ENCODE data around the gene KIFBP.
"Not testable (repeated sequence)": the region's sequence is repeated elsewhere in the genome, so short reads cannot be mapped to it uniquely, and the experiment has no call there.

The KIFBP gene

DNA sequence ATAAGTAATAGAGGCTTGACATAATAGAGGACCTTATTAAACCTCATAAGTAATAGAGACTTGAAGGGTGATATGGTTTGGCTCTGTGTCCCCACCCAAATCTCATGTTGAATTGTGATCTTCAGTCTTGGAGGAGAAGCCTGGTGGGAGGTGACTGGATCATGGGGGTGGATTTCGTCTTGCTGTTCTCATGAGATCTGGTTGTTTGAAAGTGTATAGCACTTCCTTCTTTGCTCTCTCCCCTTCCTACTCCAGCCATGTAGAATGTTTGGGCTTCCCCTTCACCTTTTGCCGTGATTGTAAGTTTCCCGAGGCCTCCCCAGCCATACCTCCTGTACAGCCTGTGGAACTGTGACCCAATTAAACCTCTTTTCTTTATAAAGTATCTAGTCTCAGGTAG, 8.6 kb downstream of the KIFBP start:
- DNase-seq (ENCODE audit: low spot score): no peak

DNA sequence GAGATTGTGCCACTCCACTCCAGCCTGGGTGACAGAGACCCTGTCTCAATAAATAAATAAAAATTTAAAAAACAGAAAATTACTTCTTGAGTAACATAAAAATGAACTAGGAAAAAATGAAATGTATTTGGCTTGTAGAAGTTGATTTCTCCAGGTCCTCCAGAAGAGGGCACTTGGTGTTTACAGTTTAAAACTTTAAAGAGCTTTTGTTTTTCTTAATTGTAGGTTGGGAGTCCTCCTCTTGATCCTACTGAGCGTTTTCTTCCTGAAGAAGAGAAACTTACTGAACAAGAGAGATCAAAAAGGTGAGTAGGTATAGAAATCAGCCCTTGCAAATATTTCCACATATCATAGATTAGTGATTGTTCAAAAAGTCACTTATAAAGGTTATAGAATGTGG, 16.2 kb downstream of the KIFBP start:
- peak; percentile 44 for DNase-seq (ENCODE audit: low spot score)

DNA sequence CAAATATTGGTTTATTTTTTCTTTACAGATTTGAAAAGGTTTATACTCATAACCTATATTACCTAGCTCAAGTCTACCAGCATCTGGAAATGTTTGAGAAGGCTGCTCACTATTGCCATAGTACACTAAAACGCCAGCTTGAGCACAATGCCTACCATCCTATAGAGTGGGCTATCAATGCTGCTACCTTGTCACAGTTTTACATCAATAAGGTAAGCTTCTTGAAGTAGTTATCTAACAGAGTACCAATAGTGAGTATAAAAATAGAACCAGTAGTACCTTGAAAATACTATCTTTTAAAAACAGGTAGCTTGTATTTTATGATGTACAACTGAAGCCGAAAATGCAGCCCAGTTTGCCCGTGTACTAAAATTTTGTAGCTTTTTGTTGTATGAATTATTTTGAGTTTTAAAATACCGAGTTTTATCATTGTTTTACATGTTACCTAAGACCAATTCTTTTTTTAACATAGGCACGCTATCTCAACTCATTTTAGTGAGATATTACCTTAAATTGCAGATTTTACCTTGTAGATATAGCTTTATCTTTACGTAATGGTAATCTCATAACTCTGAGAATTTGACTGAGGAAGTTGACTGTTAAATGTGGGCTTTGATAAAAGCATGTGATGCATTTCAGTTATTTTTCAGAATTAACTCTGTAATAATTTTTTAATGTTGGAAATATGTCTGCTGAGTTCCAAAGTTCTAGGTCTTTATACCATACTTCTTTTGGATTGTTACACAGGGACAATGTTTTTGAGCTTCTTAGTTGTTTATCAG, 17.3 kb downstream of the KIFBP start:
- DNase-seq (ENCODE audit: low spot score): no peak

DNA sequence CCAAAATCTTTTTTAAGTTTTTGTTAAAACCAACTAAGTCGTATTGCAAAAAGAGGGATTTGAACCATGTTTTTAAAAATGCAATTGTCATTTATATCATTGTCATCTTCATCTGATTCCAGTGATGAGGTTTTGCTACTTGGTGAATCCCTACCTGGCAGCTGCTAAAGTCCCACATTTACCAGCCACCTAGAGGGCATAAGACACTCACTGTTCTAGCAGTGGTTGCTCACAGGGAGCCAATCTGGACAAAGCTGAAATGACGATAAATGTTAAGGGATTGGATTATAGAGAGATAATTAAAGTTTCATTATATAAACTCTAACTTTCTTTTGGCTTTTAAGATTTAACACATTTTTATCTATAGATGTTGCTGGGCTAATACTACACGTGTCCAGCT, 18.7 kb downstream of the KIFBP start:
- no peak for DNase-seq (ENCODE audit: low spot score)

DNA sequence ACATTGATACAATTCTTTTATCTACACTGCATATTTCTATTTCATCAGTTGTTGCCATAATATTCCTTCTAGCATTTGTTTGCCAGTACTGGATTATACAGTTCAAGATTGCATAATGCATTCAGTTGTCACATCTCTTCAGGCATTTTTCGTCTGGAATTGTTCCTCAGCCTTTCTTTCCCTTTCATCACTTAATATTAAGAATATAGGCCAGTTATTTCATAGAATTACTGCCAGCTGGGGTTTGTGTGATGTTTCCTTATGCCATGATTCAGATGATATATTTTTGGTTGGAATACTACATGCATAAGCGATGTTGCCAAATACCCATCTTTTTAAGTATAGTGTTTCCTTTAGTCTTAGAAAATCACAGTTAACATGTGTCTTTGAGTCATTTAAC, 20.8 kb downstream of the KIFBP start:
- peak; percentile 25 for DNase-seq (ENCODE audit: low spot score)

DNA sequence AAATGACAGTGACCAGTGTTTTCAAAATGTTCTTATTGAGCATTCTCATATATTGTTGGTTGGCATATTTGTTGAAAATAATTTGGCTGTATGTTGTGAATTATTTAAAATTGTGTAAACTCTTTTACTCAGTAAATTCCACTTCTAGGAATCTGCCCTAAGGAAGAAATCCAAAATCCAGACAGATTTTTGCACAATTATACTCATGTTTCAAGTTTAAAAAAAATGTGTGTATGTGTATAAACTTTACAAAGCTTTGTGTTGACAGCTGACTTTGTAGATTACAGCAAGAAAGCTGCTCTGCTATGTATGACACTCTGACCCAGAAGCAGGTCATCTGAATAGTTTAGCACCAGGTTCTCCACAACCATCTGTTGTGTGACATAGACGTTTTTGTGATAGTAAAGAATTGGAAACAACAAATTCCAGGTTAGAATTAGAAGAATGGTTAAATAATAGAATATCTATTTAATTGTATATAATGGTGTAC, 21.6 kb downstream of the KIFBP start:
- DNase-seq (ENCODE audit: low spot score): no peak

DNA sequence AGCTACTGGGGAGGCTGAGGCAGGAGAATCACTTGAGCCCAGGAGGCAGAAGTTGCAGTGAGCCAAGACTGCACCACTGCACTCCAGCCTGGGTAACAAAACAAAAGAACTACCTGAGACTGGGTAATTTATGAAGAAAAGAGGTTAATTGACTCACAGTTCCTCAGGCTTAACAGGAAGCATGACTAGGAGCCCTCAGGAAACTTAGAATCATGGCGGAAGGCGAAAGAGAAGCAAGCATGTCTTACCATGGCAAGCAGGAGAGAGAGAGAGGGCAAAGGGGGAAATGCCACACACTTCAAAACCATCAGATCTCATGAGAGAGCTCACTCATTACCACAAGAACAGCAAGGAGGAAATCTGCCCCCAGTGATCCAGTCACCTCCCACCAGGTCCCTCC, 24.2 kb downstream of the KIFBP start:
- DNase-seq (ENCODE audit: low spot score): not testable (repeated sequence)

DNA sequence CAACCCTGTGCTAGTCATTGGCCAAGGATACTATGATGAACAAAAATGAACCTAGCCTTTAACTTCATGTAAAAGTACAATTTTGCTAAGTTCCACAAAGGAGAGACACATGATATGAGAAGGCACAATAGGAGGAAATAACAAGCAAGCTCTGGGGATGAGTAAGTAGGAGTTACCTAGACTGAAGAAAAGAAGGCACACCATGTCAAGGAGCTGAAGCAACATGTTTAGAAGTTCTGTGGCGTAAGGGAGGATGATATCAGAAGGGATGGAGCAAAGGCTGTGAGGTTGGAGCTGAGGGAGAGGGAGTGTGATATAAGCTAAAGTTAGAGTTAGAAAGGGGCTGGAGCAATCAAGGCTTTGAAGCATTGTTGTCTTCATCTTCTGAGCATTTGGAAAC, 25.6 kb downstream of the KIFBP start:
- no peak for DNase-seq (ENCODE audit: low spot score)

GRCh38 chr10:69018613-69019012, 30.0 kb downstream of the KIFBP start:
- DNase-seq (ENCODE audit: low spot score): no peak

GRCh38 chr10:69022611-69023010, 34.0 kb downstream of the KIFBP start:
- no peak for DNase-seq (ENCODE audit: low spot score)

DNA sequence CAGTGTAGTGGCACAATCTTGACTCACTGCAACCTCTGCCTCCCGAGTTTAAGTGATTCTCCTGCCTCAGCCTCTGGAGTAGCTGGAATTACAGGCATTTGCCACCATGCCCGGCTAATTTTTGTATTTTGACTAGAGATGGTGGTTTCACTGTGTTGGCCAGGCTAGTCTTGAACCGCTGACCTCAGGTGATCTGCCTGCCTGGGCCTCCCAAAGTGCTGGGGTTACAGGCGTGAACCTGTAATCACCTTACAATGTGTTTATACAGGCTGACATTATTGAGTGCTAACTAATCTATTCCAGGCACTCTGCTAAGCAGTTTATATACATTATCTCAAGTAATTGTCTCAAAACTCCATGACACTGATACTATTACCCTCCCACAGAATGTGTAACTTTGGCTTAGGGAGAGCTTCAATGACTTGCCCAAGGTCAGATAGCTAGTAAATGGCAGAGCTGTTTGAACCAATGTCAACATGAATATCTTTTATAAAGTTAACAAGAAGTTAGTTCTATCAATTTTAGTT, 36.8 kb downstream of the KIFBP start:
- DNase-seq (ENCODE audit: low spot score): no peak

DNA sequence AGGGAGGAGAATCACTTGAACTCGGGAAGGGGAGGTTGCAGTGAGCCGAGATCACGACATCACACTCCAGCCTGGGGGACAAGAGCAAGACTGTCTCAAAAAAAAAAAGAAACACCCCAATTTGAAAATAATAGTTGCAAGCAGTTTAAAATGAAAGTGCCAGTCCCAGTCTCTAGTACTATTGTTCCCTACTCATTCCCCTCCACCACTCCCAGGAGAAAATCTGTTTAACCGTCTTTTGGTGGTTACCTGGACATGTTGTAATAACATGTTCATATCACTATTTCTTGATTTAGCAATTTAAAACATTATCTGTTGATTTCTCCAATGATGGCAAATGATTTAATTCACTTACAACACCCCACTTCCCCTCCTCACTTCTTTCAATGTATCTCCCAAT, 44.7 kb downstream of the KIFBP start:
- DNase-seq (ENCODE audit: low spot score): no peak

DNA sequence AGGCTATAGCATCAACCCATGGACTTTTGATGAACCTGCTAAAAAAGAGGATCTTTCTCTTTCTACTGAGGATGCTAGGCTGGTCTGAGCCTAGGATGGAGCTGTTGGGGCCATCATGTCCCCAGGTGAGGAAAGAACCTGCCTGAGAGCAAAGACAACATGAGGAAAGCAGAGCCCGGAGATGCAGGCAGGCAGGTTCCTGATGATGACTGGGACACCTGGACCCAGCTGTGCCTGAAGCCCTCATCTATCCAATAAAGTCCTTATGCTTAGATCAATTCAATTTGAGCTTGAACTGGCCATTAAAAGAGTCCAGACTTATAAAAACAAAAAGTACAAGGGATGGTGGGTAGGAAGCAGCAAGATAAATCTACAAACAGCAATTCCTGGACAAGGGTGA, 48.9 kb downstream of the KIFBP start:
- no peak for DNase-seq (ENCODE audit: low spot score)

GRCh38 chr10:69040904-69041303, 52.3 kb downstream of the KIFBP start:
- DNase-seq (ENCODE audit: low spot score): not testable (repeated sequence)

DNA sequence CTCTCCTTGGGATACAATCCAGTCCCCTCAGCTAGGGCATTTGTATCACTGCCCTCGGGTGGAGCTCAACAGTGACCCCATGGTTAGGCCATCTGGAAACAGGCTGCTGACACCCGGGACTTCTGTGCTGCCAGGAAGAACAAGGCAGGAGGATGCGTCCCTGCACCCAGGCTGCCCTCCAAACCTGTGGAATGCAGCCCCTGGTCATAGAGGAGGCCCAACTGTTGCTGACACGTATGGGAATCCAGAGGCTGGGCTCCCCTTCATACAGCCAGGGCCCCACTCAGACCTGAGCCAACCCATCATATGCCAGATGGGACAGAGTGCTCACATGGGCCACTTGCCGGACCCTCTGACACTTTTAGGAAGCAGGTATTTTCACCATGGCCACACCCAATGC, 53.8 kb downstream of the KIFBP start:
- no peak for DNase-seq (ENCODE audit: low spot score)

GRCh38 chr10:69042838-69043237, 54.2 kb downstream of the KIFBP start:
- no peak for DNase-seq (ENCODE audit: low spot score)

DNA sequence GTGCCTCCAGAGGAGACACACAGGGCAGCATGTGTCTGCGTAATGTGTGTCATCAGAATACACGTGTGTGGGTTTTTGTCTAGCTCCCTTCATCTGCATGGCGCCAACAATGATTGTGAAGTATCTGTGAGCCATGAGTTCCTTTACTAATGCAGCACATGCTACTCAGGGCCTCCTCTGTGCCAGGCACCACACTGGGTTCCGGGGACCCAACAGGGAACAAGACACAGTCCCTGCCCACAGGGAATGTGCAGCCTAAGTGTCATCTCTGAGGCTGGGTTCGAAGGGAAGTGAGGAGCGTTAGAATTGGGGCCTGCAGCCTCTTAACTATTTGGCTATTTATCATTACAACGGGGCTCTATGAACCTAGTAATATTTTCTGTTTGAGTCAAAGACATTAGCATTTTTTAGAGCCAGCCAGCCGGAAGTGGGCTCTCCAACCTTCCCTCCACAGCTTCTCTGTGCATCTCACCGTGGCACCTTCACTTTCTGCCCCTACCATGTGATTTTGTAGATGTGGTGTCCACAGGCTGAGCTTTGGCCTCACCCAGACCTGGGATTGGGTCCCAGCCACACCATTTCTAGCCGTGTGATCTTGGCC, 55.4 kb downstream of the KIFBP start:
- no peak for DNase-seq (ENCODE audit: low spot score)

GRCh38 chr10:69044546-69044945, 55.9 kb downstream of the KIFBP start:
- no peak for DNase-seq (ENCODE audit: low spot score)

GRCh38 chr10:69045441-69046300, 57.1 kb downstream of the KIFBP start:
- peak; percentile 49 for DNase-seq (ENCODE audit: low spot score)

DNA sequence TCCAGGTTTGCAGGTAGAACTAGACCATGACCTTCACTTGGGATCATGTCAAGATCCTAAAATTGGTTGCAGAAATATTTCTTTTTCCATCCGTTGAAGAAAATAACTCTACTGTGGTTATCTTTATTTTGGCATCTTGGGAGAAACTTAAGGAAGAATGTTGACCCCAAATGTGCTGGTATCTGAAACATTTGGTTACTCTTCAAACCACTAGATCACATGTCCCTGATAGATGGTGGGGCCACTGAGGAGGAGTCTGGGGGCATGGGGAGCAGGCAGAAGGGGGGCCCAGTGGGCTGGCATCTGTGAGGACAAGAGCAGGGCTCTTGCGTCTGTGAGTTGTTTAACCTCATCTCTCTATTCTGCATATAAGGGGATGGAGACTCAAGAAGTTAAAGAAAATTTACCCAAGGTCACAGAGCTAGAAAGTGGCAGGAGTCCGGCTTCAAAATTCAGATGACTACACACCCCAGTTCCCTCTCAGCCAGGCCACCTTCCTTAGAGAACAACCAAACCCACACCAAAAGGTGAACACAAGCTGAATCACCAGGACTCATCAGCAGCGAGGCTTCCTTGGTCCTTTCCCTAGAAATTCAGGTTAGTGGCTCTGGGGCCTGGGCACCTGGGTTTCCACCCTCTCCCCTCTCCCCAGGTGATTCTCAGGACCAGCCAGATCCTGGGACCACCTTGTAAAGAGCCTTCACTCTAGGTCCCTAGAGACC, 58.7 kb downstream of the KIFBP start:
- no peak for DNase-seq (ENCODE audit: low spot score)

GRCh38 chr10:69048103-69048502, 59.5 kb downstream of the KIFBP start:
- peak; percentile 48 for DNase-seq (ENCODE audit: low spot score)

DNA sequence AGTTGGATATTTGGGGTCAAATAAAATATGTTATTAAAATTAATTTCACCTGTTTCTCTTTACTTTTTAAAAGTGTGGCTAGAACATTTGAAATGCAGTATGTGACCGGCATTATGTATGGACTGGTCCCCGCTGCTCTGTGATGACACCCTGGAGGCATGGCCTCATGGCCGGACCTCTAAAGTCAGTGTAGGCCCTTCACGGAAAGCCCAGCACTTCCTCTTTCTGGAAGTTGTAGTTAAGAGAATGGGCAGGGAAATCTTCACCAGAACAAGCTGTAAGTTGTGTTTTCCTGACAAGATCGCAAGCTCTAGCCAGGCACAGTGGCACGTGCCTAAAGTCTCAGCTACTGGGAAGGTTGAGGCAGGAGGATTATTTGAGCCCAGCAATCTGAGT, 61.0 kb downstream of the KIFBP start:
- DNase-seq (ENCODE audit: low spot score): no peak

All from AG20443 (cell line).